IMR-90 (cell line): ENCODE results near the gene OSTF1. TPM values are rescaled to one million over a fixed set of nuclear protein-coding genes. Genes with fewer than 3 reads are reported as not detected.

ENCODE experiments used
- ATAC-seq: fragments of 200-7000 bp; cut with Tn5 transposase; 2 replicates; pipeline ENCODE4 v1.9.1; 2020; ENCODE audit warnings: low read depth, mild to moderate bottlenecking, moderate library complexity
- BruUV-seq: library from RNA; stranded (reverse); fragments of 400-500 nt; replicated peaks from 2 replicates; lab custom pipeline; 2021; lab: Mats Ljungman, UMichigan
- CTCF ChIA-PET: fragments of 300-600 bp; formaldehyde crosslinking; extraction: SDS; loops from one replicate; lab custom pipeline; 2021; ENCODE audit warnings: antibody characterized with exemption; lab: Yijun Ruan, JAX
- POLR2A ChIA-PET: fragments of 300-600 bp; sonication (Branson Sonifier 250); formaldehyde crosslinking; loops from one replicate; lab custom pipeline; 2022; ENCODE audit warnings: antibody characterized with exemption; ENCODE audit not compliant: unreplicated experiment; lab: Charles Lee
- DNase-seq: peaks from one replicate; pipeline ENCODE4 v3.0.0; 2013
- H2AFZ ChIP-seq: replicated peaks from 2 replicates; pipeline ENCODE3; 2013; ENCODE audit warnings: low read length, mild to moderate bottlenecking; ENCODE audit not compliant: poor library complexity
- H2AK5ac ChIP-seq: 2 replicates; pipeline ENCODE4 v1.6.1; 2013; ENCODE audit warnings: low read depth, low read length, inconsistent platforms
- H2AK9ac ChIP-seq: replicated peaks from 2 replicates; pipeline ENCODE3; 2013; ENCODE audit warnings: mild to moderate bottlenecking, low read depth, low read length, moderate library complexity; ENCODE audit not compliant: poor library complexity
- H2BK120ac ChIP-seq: 2 replicates; pipeline ENCODE4 v1.6.1; 2013; ENCODE audit warnings: low read depth, low read length, inconsistent platforms
- H2BK15ac ChIP-seq: 3 replicates; pipeline ENCODE4 v1.6.1; 2013; ENCODE audit warnings: low read depth, low read length, inconsistent platforms
- H2BK20ac ChIP-seq: 2 replicates; pipeline ENCODE4 v1.6.1; 2013; ENCODE audit warnings: low read depth, mild to moderate bottlenecking, inconsistent platforms, low read length, moderate library complexity
- H2BK5ac ChIP-seq: 2 replicates; pipeline ENCODE4 v1.6.1; 2013; ENCODE audit warnings: mild to moderate bottlenecking, low read depth, low read length, inconsistent platforms; ENCODE audit not compliant: poor library complexity, severe bottlenecking
- H3K14ac ChIP-seq: replicated peaks from 2 replicates; pipeline ENCODE4 v1.6.1; 2013; ENCODE audit warnings: low read depth, low read length, inconsistent platforms
- H3K18ac ChIP-seq: 2 replicates; pipeline ENCODE4 v1.6.1; 2013; ENCODE audit warnings: low read depth, low read length, control low read depth
- H3K23ac ChIP-seq: 2 replicates; pipeline ENCODE4 v1.6.1; 2013; ENCODE audit warnings: low read depth, low read length, inconsistent platforms
- H3K27ac ChIP-seq: 2 replicates; pipeline ENCODE4 v1.5.1; 2013; ENCODE audit warnings: mild to moderate bottlenecking, control low read depth, low read length; ENCODE audit not compliant: insufficient read depth
- H3K27me3 ChIP-seq: 2 replicates; pipeline ENCODE4 v1.6.1; 2013; ENCODE audit warnings: low read length; ENCODE audit not compliant: control insufficient read depth, insufficient read depth
- H3K36me3 ChIP-seq: 2 replicates; pipeline ENCODE4 v1.6.1; 2013; ENCODE audit warnings: low read length, mixed read lengths; ENCODE audit not compliant: control insufficient read depth, insufficient read depth
- H3K4ac ChIP-seq: 2 replicates; pipeline ENCODE4 v1.6.1; 2013; ENCODE audit warnings: low read depth, low read length, inconsistent platforms
- H3K4me1 ChIP-seq: 2 replicates; pipeline ENCODE4 v1.6.1; 2013; ENCODE audit warnings: low read length, mixed read lengths; ENCODE audit not compliant: control insufficient read depth, insufficient read depth
- H3K4me2 ChIP-seq: 2 replicates; pipeline ENCODE4 v1.6.1; 2013; ENCODE audit warnings: low read depth, mild to moderate bottlenecking, control low read depth, low read length, moderate library complexity
- H3K4me3 ChIP-seq: 2 replicates; pipeline ENCODE4 v1.5.1; 2013; ENCODE audit warnings: low read depth, mild to moderate bottlenecking, control low read depth, low read length, moderate library complexity; ENCODE audit not compliant: insufficient read depth
- H3K56ac ChIP-seq: 2 replicates; pipeline ENCODE4 v1.6.1; 2013; ENCODE audit warnings: low read length, inconsistent platforms; ENCODE audit not compliant: insufficient read depth; ENCODE audit errors: extremely low read depth
- H3K79me1 ChIP-seq, 2 experiments: 2 replicates each; pipeline ENCODE4 v1.6.1; 2013; ENCODE audit warnings: low read length in 2 of 2, inconsistent platforms in 1 of 2, low read depth in 1 of 2
- H3K9ac ChIP-seq: 2 replicates; pipeline ENCODE4 v1.6.1; 2013; ENCODE audit warnings: low read depth, low read length, control low read depth
- H3K9me1 ChIP-seq: 2 replicates; pipeline ENCODE4 v1.6.1; 2013; ENCODE audit warnings: low read length, inconsistent platforms; ENCODE audit not compliant: insufficient read depth
- H3K9me3 ChIP-seq: 2 replicates; pipeline ENCODE4 v1.6.1; 2013; ENCODE audit warnings: low read length; ENCODE audit not compliant: control insufficient read depth, insufficient read depth
- H4K20me1 ChIP-seq: 2 replicates; pipeline ENCODE4 v1.6.1; 2013; ENCODE audit warnings: low read length, inconsistent platforms; ENCODE audit not compliant: insufficient read depth
- H4K5ac ChIP-seq: 2 replicates; pipeline ENCODE4 v1.6.1; 2013; ENCODE audit warnings: mild to moderate bottlenecking, low read depth, low read length, control low read depth
- H4K8ac ChIP-seq, 2 experiments: 2 replicates each; pipeline ENCODE4 v1.6.1; 2013; ENCODE audit warnings: low read depth in 2 of 2, low read length in 2 of 2, control low read depth in 1 of 2, inconsistent platforms in 1 of 2
- H4K91ac ChIP-seq: 2 replicates; pipeline ENCODE4 v1.6.1; 2013; ENCODE audit warnings: low read depth, low read length, inconsistent platforms; ENCODE audit not compliant: insufficient read depth
- CEBPB ChIP-seq: IDR thresholded peaks from 2 replicates; pipeline ENCODE4 v1.6.1; 2012; ENCODE audit warnings: low read depth, low read length, improper control_type of control experiment
- CHD1 ChIP-seq: IDR thresholded peaks from 2 replicates; pipeline ENCODE4 v1.6.1; 2012; ENCODE audit warnings: low read depth, low read length, improper control_type of control experiment
- RCOR1 ChIP-seq: IDR thresholded peaks from 2 replicates; pipeline ENCODE4 v1.6.1; 2012; ENCODE audit warnings: mild to moderate bottlenecking, low read length, improper control_type of control experiment; ENCODE audit not compliant: insufficient replicate concordance
- WGBS, 2 experiments: methylation state at CpG; one replicate each; pipeline versions ENCODE4 v1.1.5 to v1.1.7; 2013; ENCODE audit warnings: missing lambda C conversion rate in 2 of 2; ENCODE audit not compliant: insufficient read length in 1 of 2; ENCODE audit errors: extremely low coverage in 2 of 2; 5-methylcytosine and 5-hydroxymethylcytosine counted together
- dilution Hi-C: fragments of 300-500 bp; cut with HindIII; formaldehyde crosslinking; loops from one replicate; pipeline ENCODE4 v1.14.3; 2018; ENCODE audit warnings: low sequenced_read_pairs; ENCODE audit not compliant: unreplicated experiment
- in situ Hi-C: fragments of 300-500 bp; cut with MboI; formaldehyde crosslinking; loops from 3 replicates; pipeline ENCODE4 v1.14.3; 2019; ENCODE audit warnings: low sequenced_read_pairs, inconsistent platforms, mixed read lengths
- intact Hi-C: fragments of 100-400 bp; cut with micrococcal nuclease; formaldehyde crosslinking; loops from 2 replicates; pipeline ENCODE4 v1.10.0; 2022
- polyA plus RNA-seq, 3 experiments: library from polyadenylated mRNA; depleted of rRNA; stranded (reverse); fragments of >200 nt; gene quantifications; 2 replicates each; pipeline ENCODE4 v1.2.3, GENCODE V29; 2012; ENCODE audit warnings: low replicate concordance in 1 of 3
- total RNA-seq: library from RNA; depleted of rRNA; stranded (reverse); fragments of >200 nt; gene quantifications from 2 replicates; pipeline ENCODE4 v1.2.3, GENCODE V29; 2012

OSTF1 gene
- total and polyA plus RNA-seq, 2 of the 4 experiments (the other 2 are of a cell fraction) = 17.1 to 41.6 TPM

DNA sequence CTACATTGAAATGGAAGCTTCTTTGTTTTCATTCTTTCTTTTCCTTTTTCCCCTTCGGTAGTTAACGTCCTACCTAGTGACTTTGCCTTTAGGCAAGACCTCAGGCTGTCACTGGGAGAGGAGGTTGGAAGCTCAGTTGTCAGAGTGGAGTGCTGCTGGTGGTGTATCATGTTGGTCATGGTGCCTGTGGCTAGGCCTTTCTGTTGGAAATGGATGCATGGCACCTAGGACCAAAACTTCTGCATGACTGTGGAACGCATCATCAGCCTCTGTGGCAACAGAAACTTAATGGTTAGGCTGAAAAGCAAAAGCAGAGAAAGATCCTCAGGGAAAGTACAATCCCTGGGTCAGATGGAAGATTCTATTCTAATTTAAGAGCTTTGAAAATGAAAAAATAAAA is 57.9 kb downstream of the OSTF1 start:
- Histone ChIP-seq H3K4me3 (no peak overlapping the region), H3K79me1 (0 out of 4 replicates have a peak, but pooled peaks cover 0 to 3% of the 10 kb centered on the region in 2 experiments), H3K56ac (no peak overlapping the region), H4K5ac (no peak overlapping the region), H3K27ac (no peak overlapping the region), H3K4me2 (no peak overlapping the region), H2BK120ac (no peak overlapping the region), H3K36me3 (0 out of 2 replicates have a peak, but pooled peaks cover 8% of the 10 kb centered on the region), H3K18ac (no peak overlapping the region), H2AK9ac (no peak overlapping the region), H3K4me1 (no peaks in the 10 kb centered on the region), H2AK5ac (no peak overlapping the region), H3K9me1 (peaks cover 4% of the 10 kb centered on the region; the same call in 1 of the 2 replicates), H2AFZ (no peak overlapping the region), H4K8ac (no peak overlapping the region; a peak in 1 of 4 replicates), H4K91ac (no peak overlapping the region), H3K14ac (no peak overlapping the region), H4K20me1 (no peaks in the 10 kb centered on the region; the same call in 1 of the 2 replicates), H2BK15ac (no peak overlapping the region), H3K9ac (no peak overlapping the region), H3K27me3 (no peaks in the 10 kb centered on the region), H3K4ac (peak overlapping the region; percentile 4; the same call in 1 of the 2 replicates), H3K23ac (no peak overlapping the region), H3K9me3 (no peaks in the 10 kb centered on the region), H2BK20ac (peak overlapping the region; percentile 5; the same call in 1 of the 2 replicates), H2BK5ac (peak overlapping the region; percentile 37)
- intact Hi-C loops (loop anchor here (5.0 kb wide), 1 partner anchor 39 kb away; no protein-coding TSS in a partner anchor), dilution Hi-C loops (no loop called here), in situ Hi-C loops (no loop called here)
- TF ChIP-seq RCOR1 (peak; percentile 30), CEBPB (peak; percentile 64), CHD1 (no peak)
- BruUV-seq = no TSS peak
- ATAC-seq (peak; percentile 18; the same call in 1 of the 2 replicates), DNase-seq (peak; percentile 75)
- CTCF ChIA-PET = interaction anchor here (1.4 to 1.7 kb wide), 2 partner anchors 12 to 25 kb away, joined by 4 to 7 read pairs; no protein-coding TSS in a partner anchor
- POLR2A ChIA-PET = no interaction called here
- no CpG with 5 or more reads among the region's 3 CpGs for WGBS, 2 experiments
